CD4-positive, alpha-beta T cell treated with Interleukin-17A for 1 hour (primary cell): ENCODE results near the gene WWOX.

Source experiments
- DNase-seq: peaks from one replicate; pipeline ENCODE4 v3.0.0-alpha.2; 2020

The WWOX gene

DNA sequence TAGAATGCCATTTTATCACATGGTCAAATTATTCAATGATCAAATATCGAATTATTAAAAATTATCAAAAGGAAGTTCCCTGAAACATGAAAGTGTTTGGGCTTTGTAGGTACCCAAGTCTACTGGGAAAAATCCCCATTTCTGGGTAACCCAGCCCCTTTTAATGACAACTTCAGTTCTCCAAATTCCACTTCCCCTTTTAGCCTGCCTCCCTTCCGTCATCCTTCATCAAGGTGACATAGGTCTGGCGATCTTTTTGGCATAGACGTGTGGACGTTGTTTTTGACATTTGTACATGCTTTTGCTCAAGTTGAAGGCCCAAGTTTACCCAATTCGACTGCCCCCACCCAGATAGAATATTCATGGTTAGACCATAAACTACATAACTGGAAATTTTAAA lies 840.1 kb downstream of the WWOX start:
- no peak for DNase-seq

GRCh38 chr16:78942625-78943245 lies 843.3 kb downstream of the WWOX start:
- DNase-seq: no peak

DNA sequence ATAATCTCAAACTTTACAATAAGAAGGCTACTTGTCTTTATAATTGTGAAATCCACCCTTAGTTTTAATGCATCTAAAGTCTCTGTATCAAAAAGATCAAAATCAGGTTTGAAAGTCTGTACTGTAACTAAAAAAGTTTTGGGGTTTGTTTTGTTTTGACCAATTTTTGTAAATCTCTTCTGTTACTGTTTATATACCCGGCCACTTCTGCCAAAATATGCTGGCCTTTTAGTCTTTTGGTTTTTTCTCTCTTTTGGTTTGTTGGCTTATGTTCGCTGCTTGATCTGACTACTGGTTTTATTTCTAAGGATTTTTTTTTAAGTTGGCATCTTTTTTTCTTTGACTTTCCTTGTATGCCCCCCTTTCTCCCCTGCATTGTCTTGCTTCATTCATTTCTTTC lies 845.9 kb downstream of the WWOX start:
- DNase-seq: no peak

- DNase-seq: no peak
These were observed 847.1 kb downstream of the WWOX start for GRCh38 chr16:78946556-78946955.

DNA sequence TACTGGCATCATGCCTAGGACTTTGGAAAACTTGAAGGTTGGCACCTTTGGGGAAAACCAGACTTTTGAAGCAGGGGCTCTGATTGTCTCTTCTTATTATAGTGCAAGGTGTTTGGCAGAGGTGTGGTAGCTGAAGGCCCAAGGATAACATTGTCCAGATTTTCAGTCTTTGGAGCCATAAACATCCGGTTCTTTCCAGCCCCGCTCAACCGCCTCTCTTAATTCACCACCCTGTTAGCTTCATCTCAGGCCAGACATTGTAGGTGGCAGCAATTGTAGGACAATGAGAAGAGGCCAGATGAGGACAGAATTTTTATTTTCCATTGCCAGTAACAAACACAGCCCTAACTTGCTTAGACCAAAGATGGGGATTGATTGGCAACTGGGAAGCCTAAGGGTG lies 851.3 kb downstream of the WWOX start:
- DNase-seq: no peak

DNA sequence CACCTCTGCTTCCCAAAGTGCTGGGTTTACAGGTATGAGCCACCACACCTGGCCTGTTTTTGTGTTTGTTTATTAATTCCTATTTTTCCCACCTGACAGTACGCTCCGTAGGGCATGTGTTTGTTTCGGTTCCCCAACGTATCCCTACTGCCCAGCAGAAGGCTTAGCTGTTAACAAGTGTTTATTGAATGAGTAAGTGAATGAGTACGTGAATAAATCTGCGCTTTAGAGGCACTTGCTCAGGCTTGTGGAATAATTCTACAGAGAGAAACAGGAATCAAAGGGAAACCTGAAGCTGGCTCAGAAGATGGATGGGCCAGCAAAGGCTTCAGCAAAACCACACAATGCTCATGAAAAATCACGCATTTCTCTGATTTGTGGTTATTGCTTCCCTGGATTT lies 853.2 kb downstream of the WWOX start:
- no peak for DNase-seq

- no peak for DNase-seq
These were observed 854.1 kb downstream of the WWOX start for GRCh38 chr16:78953526-78953925.

- DNase-seq: no peak
These were observed 855.8 kb downstream of the WWOX start for GRCh38 chr16:78955206-78955605.

GRCh38 chr16:78956859-78957258 lies 857.4 kb downstream of the WWOX start:
- DNase-seq: no peak

GRCh38 chr16:78957317-78958100 lies 858.1 kb downstream of the WWOX start:
- peak; percentile 5 for DNase-seq

GRCh38 chr16:78961464-78961863 lies 862.0 kb downstream of the WWOX start:
- DNase-seq: no peak

GRCh38 chr16:78962457-78962929 lies 863.0 kb downstream of the WWOX start:
- no peak for DNase-seq

- no peak for DNase-seq
These were observed 868.5 kb downstream of the WWOX start for GRCh38 chr16:78967948-78968347.

GRCh38 chr16:78969721-78970120 lies 870.3 kb downstream of the WWOX start:
- no peak for DNase-seq

DNA sequence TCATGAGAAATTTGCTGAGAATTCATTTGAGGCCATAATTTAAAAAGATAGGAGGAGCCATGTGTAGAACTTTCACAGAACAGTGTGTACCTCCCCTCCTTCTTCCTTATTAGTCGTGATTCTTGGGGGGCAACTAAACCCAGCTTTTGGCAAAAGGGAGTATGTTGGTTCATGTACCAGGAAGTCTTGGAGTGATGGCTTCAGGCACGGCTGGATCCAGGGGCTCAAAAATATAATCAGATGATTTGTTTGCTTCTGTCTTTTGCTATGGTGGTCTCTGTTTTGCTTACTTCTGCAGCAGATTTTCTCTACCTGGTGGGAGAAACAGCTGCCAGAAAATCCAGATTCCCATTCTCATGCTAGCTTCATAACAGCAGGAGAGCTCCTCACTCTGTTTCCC lies 871.2 kb downstream of the WWOX start:
- no peak for DNase-seq

DNA sequence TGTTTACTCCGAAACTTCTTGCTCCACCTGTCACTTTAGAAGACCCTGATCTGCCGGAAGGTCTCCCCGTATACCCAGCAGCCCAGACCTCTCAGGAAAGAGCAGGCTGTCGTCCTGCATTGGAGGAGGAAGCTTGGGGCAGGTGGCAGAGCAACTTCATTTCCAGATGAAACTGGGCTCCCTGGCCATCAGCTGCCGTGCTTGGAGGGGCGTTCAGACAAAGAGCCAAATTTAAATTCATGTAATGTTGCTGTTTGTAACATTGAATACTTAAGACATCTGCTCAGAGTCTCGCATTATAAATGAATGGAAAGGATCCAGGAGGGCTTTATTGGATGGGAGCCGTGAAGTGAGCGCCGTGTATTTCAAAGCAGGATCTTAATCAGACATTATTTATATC lies 872.6 kb downstream of the WWOX start:
- no peak for DNase-seq

DNA sequence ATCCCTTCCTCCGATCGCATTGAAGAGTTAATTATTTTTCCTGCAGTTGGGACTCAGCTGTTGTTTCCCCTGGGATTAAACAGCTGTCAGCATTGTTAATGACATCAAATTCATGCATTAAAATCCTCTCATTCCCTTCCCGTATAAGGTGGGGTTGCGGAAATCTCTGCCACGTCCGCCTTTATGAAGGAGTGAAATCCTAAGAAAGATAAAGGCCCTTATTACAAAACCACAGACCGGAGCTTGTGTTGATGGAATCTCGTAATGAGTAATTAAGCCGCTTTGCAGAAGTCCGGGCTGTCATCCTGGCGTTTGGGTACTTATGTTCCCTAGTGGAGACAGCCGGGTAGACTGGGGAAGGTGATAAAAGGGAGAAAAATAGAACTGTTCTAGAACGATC lies 873.5 kb downstream of the WWOX start:
- no peak for DNase-seq

DNA sequence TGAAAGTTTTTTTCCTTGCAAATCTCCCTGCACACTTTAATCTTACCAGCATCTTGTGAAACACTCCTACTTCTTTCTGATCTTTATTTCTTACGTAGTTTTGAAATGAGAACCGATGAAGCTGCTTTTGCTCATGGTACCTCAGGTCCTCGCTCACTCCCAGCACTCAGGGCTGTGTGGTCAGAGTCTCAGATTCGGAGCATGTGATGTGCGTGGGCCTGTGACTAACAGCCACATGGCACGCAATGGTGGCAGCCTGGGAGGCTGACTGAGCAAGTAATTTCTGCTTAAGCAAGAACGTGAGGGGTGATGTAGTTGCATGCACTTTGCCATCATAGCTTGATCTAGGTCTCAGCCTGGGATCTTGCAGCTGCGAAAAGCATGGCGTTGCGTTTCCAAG lies 876.8 kb downstream of the WWOX start:
- no peak for DNase-seq

DNA sequence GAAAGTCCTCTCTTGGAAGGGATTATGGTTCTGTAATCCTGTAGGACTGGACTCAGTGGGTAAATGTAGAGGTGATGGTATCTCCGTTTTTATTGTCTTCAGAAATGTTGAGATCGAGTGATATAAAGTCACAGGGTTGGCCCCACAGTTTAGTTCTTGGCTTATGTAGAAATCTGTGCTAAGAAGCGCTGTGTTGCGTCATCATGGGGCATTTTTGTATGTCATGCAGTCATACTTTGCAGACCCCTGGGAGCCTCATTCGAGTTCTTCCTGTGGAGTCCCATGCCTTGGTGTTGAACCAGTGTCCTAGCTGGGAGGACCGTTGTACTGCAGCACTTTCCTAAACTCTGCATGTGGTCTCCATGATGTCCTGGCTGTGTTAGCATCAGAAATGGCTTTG lies 881.4 kb downstream of the WWOX start:
- no peak for DNase-seq

- DNase-seq: no peak
These were observed 882.8 kb downstream of the WWOX start for GRCh38 chr16:78982096-78982744.

DNA sequence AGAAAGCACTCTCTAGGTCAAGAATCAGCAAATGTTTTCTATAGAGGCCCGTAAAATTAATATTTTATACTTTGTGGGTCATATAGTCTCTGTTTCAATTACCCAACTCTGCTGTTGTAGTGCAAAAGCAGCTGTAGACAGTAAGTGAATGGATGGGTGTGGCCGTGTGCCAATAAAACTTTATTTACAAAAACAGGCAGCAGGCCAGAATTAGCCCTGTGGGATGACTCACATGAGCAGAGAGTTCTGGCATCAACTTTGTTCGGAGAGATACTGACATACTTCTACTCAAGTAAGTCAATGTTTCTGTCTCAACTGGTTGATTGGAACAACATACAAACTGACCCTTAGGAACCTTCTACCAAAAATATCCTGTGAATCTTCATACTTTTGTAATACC lies 884.9 kb downstream of the WWOX start:
- no peak for DNase-seq

- no peak for DNase-seq
These were observed 885.5 kb downstream of the WWOX start for GRCh38 chr16:78984887-78985464.

GRCh38 chr16:78985716-78986605 lies 886.5 kb downstream of the WWOX start:
- no peak for DNase-seq
